ENCODE results near the gene ZSCAN30. TPM values are rescaled to one million over a fixed set of nuclear protein-coding genes. Genes with fewer than 3 reads are reported as not detected.
A peak's percentile ranks its signal among the peaks of the same experiment; 100 is the strongest.

ZSCAN30 gene
- total and polyA plus RNA-seq, 10 of the 15 experiments (the other 5 are each of a cell fraction or from before 2014, with no cell fraction given): 2.7 to 15.7 (median 11.2) TPM

DNA sequence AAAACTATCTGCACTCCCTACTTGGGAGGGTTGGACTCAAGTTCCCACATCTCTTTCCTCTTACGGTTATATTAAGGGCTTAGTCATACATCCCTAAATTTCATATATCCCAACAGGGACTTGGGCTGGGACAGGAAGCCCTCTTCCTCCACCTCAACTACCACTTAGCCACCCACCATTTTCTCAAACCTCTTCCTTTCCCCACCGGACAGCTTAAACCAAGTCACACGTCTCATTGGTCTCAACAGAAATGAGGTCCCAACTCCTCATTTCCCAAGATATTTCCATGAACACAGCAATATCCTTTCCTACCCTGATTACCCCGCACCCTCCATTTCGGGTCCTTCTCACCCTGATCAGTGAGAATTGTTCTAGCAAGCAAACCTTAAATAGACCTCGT is 736 bp downstream of the ZSCAN30 start:
- no peak for TF ChIP-seq CBX3 (IDR thresholded peaks at IDR 0.05; ENCODE audit: borderline replicate concordance, low read depth)
- no peak for TF ChIP-seq RELA (IDR thresholded peaks at IDR 0.05; ENCODE audit: borderline replicate concordance, partially characterized antibody)
- TF ChIP-seq ZNF274 (IDR thresholded peaks at IDR 0.05; ENCODE audit: insufficient read depth, insufficient read length): no peak
- TF ChIP-seq TARDBP (IDR thresholded peaks at IDR 0.05; ENCODE audit: borderline replicate concordance): no peak
- TF ChIP-seq WRNIP1 (IDR thresholded peaks at IDR 0.05; ENCODE audit: borderline replicate concordance, low read depth, low read length): no peak
- peak; percentile 7 for FAIRE-seq
- ChIA-PET POLR2A (interaction anchor here (1.2 to 2.4 kb wide), 6 partner anchors 21 to 247 kb away, joined by 3 to 13 read pairs (median 4); partner anchors contain the start of genes ZNF24 and ZNF397), RAD21 (ENCODE audit: unreplicated experiment) (interaction anchor here (1.5 to 1.8 kb wide), 3 partner anchors 52 to 66 kb away, joined by 4 to 5 read pairs (median 4); no protein-coding TSS in a partner anchor), SMC1A (ENCODE audit: uncharacterized antibody, unreplicated experiment) (interaction anchor here (0.6 to 4.2 kb wide), 11 partner anchors 10 to 118 kb away, joined by 3 to 21 read pairs (median 8); partner anchors contain the start of genes ZNF24 and ZNF397), CTCF (interaction anchor here (0.6 to 1.5 kb wide), 6 partner anchors 43 to 259 kb away, joined by 3 to 6 read pairs (median 4); partner anchors contain the start of gene ZNF24)
- intact Hi-C loops (cut with micrococcal nuclease; ENCODE audit: unreplicated experiment) (no loop called here), in situ Hi-C loops (cut with MboI) (no loop called here)
- Histone ChIP-seq H2AFZ (ENCODE audit: control insufficient read depth, low read depth, low read length) (peak overlapping the region; percentile 85), H3K9ac (ENCODE audit: control insufficient read depth, insufficient read depth, low read length) (peak overlapping the region; percentile 86), H3K27ac (ENCODE audit: control insufficient read depth, insufficient read depth) (peak overlapping the region; percentile 92), H3K27me3 (replicated peaks in 1 of 2; ENCODE audit: control insufficient read depth in 2 of 2, insufficient read depth in 2 of 2, low read length in 1 of 2) (no peaks in the 10 kb centered on the region), H3K4me1 (ENCODE audit: control insufficient read depth, insufficient read depth, low read length) (no peaks in the 10 kb centered on the region; the same call in 1 of the 2 replicates), H3K79me2 (ENCODE audit: control insufficient read depth, insufficient read depth, low read length) (peaks cover 22% of the 10 kb centered on the region), H4K20me1 (ENCODE audit: control insufficient read depth, insufficient read depth) (no peaks in the 10 kb centered on the region), H3K4me2 (ENCODE audit: control insufficient read depth, insufficient read depth) (peak overlapping the region; percentile 96), H3K36me3 (ENCODE audit: control insufficient read depth in 2 of 2, insufficient read depth in 2 of 2, low read length in 1 of 2) (peaks cover 0 to 13% of the 10 kb centered on the region in 2 experiments; a peak in 2 of 4 replicates), H3K4me3 (peak overlapping the region; percentile 83), H3K9me3 (replicated peaks; ENCODE audit: control insufficient read depth, insufficient read depth, low read length) (peaks cover 21% of the 10 kb centered on the region)
- WGBS (ENCODE audit: insufficient coverage, insufficient replicate concordance, low lambda C conversion rate, missing lambda C conversion rate): 4% methylated on average over 6 of the region's 6 CpGs
- ATAC-seq: peak; percentile 3; the same call in 2 of the 3 replicates
- BruUV-seq (replicated peaks): no TSS peak
- DNase-seq (ENCODE audit: low read depth, low spot score): no peak

DNA sequence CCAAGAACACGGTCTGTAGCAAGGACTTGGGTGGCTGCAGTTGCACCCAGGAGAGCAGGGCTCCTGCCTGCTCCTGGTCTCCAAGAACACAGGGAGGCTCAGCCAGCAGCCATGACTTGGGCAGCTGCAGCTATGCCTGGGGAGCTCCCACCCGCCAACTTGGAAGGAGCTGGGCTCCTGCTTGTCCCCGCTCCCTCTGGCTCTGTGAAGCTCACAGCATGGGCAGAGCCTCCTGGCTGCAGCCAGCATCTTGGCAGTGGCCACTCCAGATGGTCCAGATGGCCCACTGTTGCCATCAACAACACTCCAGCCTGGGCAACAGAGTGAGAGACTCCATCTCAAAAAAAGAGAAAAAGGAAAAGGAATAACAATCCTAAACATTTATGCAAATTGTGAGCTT is 5.2 kb downstream of the ZSCAN30 start:
- in situ Hi-C loops (cut with MboI): no loop called here
- TF ChIP-seq, protein P1, sequence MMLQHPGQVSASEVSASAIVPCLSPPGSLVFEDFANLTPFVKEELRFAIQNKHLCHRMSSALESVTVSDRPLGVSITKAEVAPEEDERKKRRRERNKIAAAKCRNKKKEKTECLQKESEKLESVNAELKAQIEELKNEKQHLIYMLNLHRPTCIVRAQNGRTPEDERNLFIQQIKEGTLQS (IDR thresholded peaks at IDR 0.05; ENCODE audit: borderline replicate concordance, extremely low read depth, low read depth, low read length): no peak
- TF ChIP-seq BCL11A (IDR thresholded peaks at IDR 0.05; ENCODE audit: low read depth, low read length): no peak
- TF ChIP-seq, protein P2, sequence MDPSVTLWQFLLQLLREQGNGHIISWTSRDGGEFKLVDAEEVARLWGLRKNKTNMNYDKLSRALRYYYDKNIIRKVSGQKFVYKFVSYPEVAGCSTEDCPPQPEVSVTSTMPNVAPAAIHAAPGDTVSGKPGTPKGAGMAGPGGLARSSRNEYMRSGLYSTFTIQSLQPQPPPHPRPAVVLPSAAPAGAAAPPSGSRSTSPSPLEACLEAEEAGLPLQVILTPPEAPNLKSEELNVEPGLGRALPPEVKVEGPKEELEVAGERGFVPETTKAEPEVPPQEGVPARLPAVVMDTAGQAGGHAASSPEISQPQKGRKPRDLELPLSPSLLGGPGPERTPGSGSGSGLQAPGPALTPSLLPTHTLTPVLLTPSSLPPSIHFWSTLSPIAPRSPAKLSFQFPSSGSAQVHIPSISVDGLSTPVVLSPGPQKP (IDR thresholded peaks at IDR 0.05; ENCODE audit: low read depth, low read length): no peak
- TF ChIP-seq EGR1 (IDR thresholded peaks at IDR 0.05; ENCODE audit: borderline replicate concordance in 1 of 2, low read depth in 2 of 2, low read length in 2 of 2): no peak
- TF ChIP-seq NRF1 (conservative IDR thresholded peaks at IDR 0.05; ENCODE audit: low read depth, low read length): no peak
- TF ChIP-seq, protein P3, sequence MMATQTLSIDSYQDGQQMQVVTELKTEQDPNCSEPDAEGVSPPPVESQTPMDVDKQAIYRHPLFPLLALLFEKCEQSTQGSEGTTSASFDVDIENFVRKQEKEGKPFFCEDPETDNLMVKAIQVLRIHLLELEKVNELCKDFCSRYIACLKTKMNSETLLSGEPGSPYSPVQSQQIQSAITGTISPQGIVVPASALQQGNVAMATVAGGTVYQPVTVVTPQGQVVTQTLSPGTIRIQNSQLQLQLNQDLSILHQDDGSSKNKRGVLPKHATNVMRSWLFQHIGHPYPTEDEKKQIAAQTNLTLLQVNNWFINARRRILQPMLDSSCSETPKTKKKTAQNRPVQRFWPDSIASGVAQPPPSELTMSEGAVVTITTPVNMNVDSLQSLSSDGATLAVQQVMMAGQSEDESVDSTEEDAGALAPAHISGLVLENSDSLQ (IDR thresholded peaks at IDR 0.05): no peak
- no peak for TF ChIP-seq YBX1 (IDR thresholded peaks at IDR 0.05)
- TF ChIP-seq ZBED1 (IDR thresholded peaks at IDR 0.05; ENCODE audit: borderline replicate concordance): no peak
- no peak for TF ChIP-seq FOS (IDR thresholded peaks at IDR 0.05; ENCODE audit: borderline replicate concordance, extremely low read depth, insufficient read length)
- TF ChIP-seq POLR2AphosphoS2 (IDR thresholded peaks at IDR 0.05; ENCODE audit: low read depth, low read length): no peak
- TF ChIP-seq MTA3 (IDR thresholded peaks at IDR 0.05; ENCODE audit: borderline replicate concordance, low read length): no peak

More for the DNA sequence above, 5.2 kb downstream of the ZSCAN30 start:
- ChIA-PET SMC1A (ENCODE audit: uncharacterized antibody, unreplicated experiment) (no interaction called here), RAD21 (ENCODE audit: unreplicated experiment) (no interaction called here), CTCF (no interaction called here), POLR2A (no interaction called here)
- peaks cover 2 to 8% of the 10 kb centered on the region in 2 experiments; a peak in 2 of 4 replicates for H3K36me3 ChIP-seq (ENCODE audit: control insufficient read depth in 2 of 2, insufficient read depth in 2 of 2, low read length in 1 of 2)
- WGBS (ENCODE audit: insufficient coverage, insufficient replicate concordance, low lambda C conversion rate, missing lambda C conversion rate): 94% methylated on average over 3 of the region's 3 CpGs
- H3K9ac ChIP-seq (ENCODE audit: control insufficient read depth, insufficient read depth, low read length): no peak overlapping the region
- no peak overlapping the region for H3K4me2 ChIP-seq (ENCODE audit: control insufficient read depth, insufficient read depth)
- H3K79me2 ChIP-seq (ENCODE audit: control insufficient read depth, insufficient read depth, low read length): peaks cover 7% of the 10 kb centered on the region
- FAIRE-seq (no peak), ATAC-seq (no peak), DNase-seq (ENCODE audit: low read depth, low spot score) (no peak)
- no peak overlapping the region for H3K4me3 ChIP-seq
- no TSS peak for BruUV-seq (replicated peaks)
- H2AFZ ChIP-seq (ENCODE audit: control insufficient read depth, low read depth, low read length): no peak overlapping the region
- no peaks in the 10 kb centered on the region for H4K20me1 ChIP-seq (ENCODE audit: control insufficient read depth, insufficient read depth)
- intact Hi-C loops (cut with micrococcal nuclease; ENCODE audit: unreplicated experiment): no loop called here
- no peak overlapping the region for H3K27ac ChIP-seq (ENCODE audit: control insufficient read depth, insufficient read depth)
- H3K27me3 ChIP-seq (replicated peaks in 1 of 2; ENCODE audit: control insufficient read depth in 2 of 2, insufficient read depth in 2 of 2, low read length in 1 of 2): no peaks in the 10 kb centered on the region
- H3K9me3 ChIP-seq (replicated peaks; ENCODE audit: control insufficient read depth, insufficient read depth, low read length): peaks cover 29% of the 10 kb centered on the region
- no peaks in the 10 kb centered on the region; the same call in 1 of the 2 replicates for H3K4me1 ChIP-seq (ENCODE audit: control insufficient read depth, insufficient read depth, low read length)

Measured in GM12878 (cell line).